HCT116 (cell line): ENCODE measurements around the gene SLFN12. TPM values are rescaled to one million over a fixed set of nuclear protein-coding genes. Genes with fewer than 3 reads are reported as not detected.

Experiments
- ATAC-seq: fragments of 200-7000 bp; cut with Tn5 transposase; 2 replicates; pipeline ENCODE4 v1.9.1; 2020; ENCODE audit warnings: mild to moderate bottlenecking, moderate library complexity
- BruUV-seq: library from RNA; stranded (reverse); fragments of 400-500 nt; replicated peaks from 2 replicates; lab custom pipeline; 2021; lab: Mats Ljungman, UMichigan
- CTCF ChIA-PET: fragments of 300-600 bp; sonication (Branson Sonifier 250); formaldehyde crosslinking; loops from one replicate; lab custom pipeline; 2021; ENCODE audit warnings: antibody characterized with exemption; lab: Charles Lee
- POLR2A ChIA-PET: fragments of 300-600, 350-600 bp; sonication (Branson Sonifier 250); formaldehyde crosslinking; loops from one replicate; lab custom pipeline; 2021; ENCODE audit warnings: antibody characterized with exemption; lab: Charles Lee
- RAD21 ChIA-PET, 2 experiments: fragments of 300-600 bp; sonication (Branson Sonifier 250); formaldehyde crosslinking; loops; one replicate each; lab custom pipeline; 2023; ENCODE audit warnings: low total read pairs in 2 of 2; ENCODE audit not compliant: uncharacterized antibody in 2 of 2, unreplicated experiment in 2 of 2, low non-redundant PET in 1 of 2; lab: Charles Lee
- DNase-seq: peaks from one replicate; pipeline ENCODE4 v3.0.0-alpha.2; 2010; ENCODE audit warnings: low read depth, low spot score
- H2AFZ ChIP-seq: fragments of 200-600 bp; shearing (Covaris generic), sonication (generic); 2 replicates; pipeline ENCODE4 v1.6.1; 2017; ENCODE audit warnings: low read depth, mixed run types, mixed read lengths, antibody characterized with exemption, low read length; ENCODE audit not compliant: poor library complexity, severe bottlenecking
- H3K27ac ChIP-seq: 2 replicates; pipeline ENCODE4 v1.5.1; 2012; ENCODE audit warnings: low read depth, low read length
- H3K27me3 ChIP-seq: fragments of 200-600 bp; sonication (generic); 2 replicates; pipeline ENCODE4 v1.6.1; 2016; ENCODE audit warnings: mixed run types, low read length, mixed read lengths; ENCODE audit not compliant: insufficient read depth
- H3K36me3 ChIP-seq, 2 experiments: fragments of 200-500 bp in 1 of 2; fragments of 200-600 bp in 1 of 2; sonication (Bioruptor generic) in 1 of 2; sonication (generic) in 1 of 2; 2 replicates each; pipeline versions ENCODE4 v1.5.1 to v1.6.1; 2014 to 2016; ENCODE audit warnings: low read length in 2 of 2, inconsistent platforms in 1 of 2, mixed read lengths in 1 of 2, mixed run types in 1 of 2; ENCODE audit not compliant: insufficient read depth in 2 of 2, control insufficient read depth in 1 of 2
- H3K4me1 ChIP-seq, 2 experiments: fragments of 200-600 bp in 1 of 2; sonication (generic) in 1 of 2; 2 replicates each; pipeline versions ENCODE4 v1.5.1 to v1.6.1; 2012 to 2017; ENCODE audit warnings: low read length in 2 of 2, inconsistent platforms in 1 of 2, mild to moderate bottlenecking in 1 of 2, mixed read lengths in 1 of 2, mixed run types in 1 of 2, moderate library complexity in 1 of 2; ENCODE audit not compliant: insufficient read depth in 2 of 2, control insufficient read depth in 1 of 2
- H3K4me2 ChIP-seq: fragments of 200-600 bp; sonication (generic); 2 replicates; pipeline ENCODE4 v1.6.1; 2017; ENCODE audit warnings: mixed run types, low read length, mixed read lengths
- H3K4me3 ChIP-seq, 2 experiments: fragments of 200-600 bp in 1 of 2; sonication (generic) in 1 of 2; replicated peaks in 1 of 2; 2 replicates each; pipeline ENCODE4 v1.5.1; 2011 to 2016; ENCODE audit warnings: low read length in 2 of 2, control low read depth in 1 of 2, low read depth in 1 of 2, mild to moderate bottlenecking in 1 of 2, mixed read lengths in 1 of 2, mixed run types in 1 of 2
- H3K79me2 ChIP-seq: fragments of 200-600 bp; sonication (generic); 2 replicates; pipeline ENCODE4 v1.6.1; 2017; ENCODE audit warnings: mild to moderate bottlenecking, mixed run types, low read length, moderate library complexity, mixed read lengths; ENCODE audit not compliant: insufficient read depth
- H3K9ac ChIP-seq: fragments of 200-600 bp; sonication (generic); 2 replicates; pipeline ENCODE4 v1.6.1; 2016; ENCODE audit warnings: low read length, mixed read lengths
- H3K9me2 ChIP-seq: fragments of 200-600 bp; sonication (generic), shearing (Covaris generic); 2 replicates; pipeline ENCODE4 v1.6.1; 2017; ENCODE audit warnings: mixed run types, mild to moderate bottlenecking, moderate library complexity; ENCODE audit not compliant: insufficient read depth
- H3K9me3 ChIP-seq, 2 experiments: fragments of 200-500 bp in 1 of 2; fragments of 200-600 bp in 1 of 2; sonication (Bioruptor generic) in 1 of 2; sonication (generic) in 1 of 2; 2 replicates each; pipeline ENCODE4 v1.6.1; 2014 to 2017; ENCODE audit warnings: low read length in 2 of 2, mixed read lengths in 2 of 2, inconsistent platforms in 1 of 2, low read depth in 1 of 2, mild to moderate bottlenecking in 1 of 2, mixed run types in 1 of 2, moderate library complexity in 1 of 2; ENCODE audit not compliant: control insufficient read depth in 1 of 2, insufficient read depth in 1 of 2
- H4K20me1 ChIP-seq: fragments of 200-600 bp; sonication (generic), shearing (Covaris generic); 2 replicates; pipeline ENCODE4 v1.6.1; 2017; ENCODE audit warnings: mixed run types, mild to moderate bottlenecking, moderate library complexity; ENCODE audit not compliant: insufficient read depth
- CBX3 ChIP-seq: IDR thresholded peaks from 2 replicates; pipeline ENCODE4 v1.6.1; 2012; ENCODE audit warnings: low read depth
- CEBPB ChIP-seq: IDR thresholded peaks from 2 replicates; pipeline ENCODE4 v1.6.1; 2012; ENCODE audit warnings: low read depth
- EGR1 ChIP-seq: IDR thresholded peaks from 2 replicates; pipeline ENCODE4 v1.6.1; 2012; ENCODE audit warnings: low read depth
- EZH2 ChIP-seq: fragments of 200-600 bp; sonication (generic); IDR thresholded peaks from 2 replicates; pipeline ENCODE4 v1.6.1; 2017; ENCODE audit warnings: antibody characterized with exemption, mixed run types
- EZH2phosphoT487 ChIP-seq: fragments of 200-600 bp; IDR thresholded peaks from 2 replicates; pipeline ENCODE4 v1.6.1; 2018; ENCODE audit warnings: antibody characterized with exemption, borderline replicate concordance
- FOSL1 ChIP-seq: IDR thresholded peaks from 2 replicates; pipeline ENCODE4 v1.6.1; 2012; ENCODE audit warnings: low read depth
- POLR2AphosphoS5 ChIP-seq: IDR thresholded peaks from 2 replicates; pipeline ENCODE4 v1.6.1; 2011; ENCODE audit warnings: mild to moderate bottlenecking, low read depth, low read length, moderate library complexity
- RAD21 ChIP-seq: IDR thresholded peaks from 2 replicates; pipeline ENCODE4 v1.6.1; 2012; ENCODE audit warnings: low read depth, mild to moderate bottlenecking
- SP1 ChIP-seq: IDR thresholded peaks from 2 replicates; pipeline ENCODE4 v1.6.1; 2012; ENCODE audit warnings: low read depth
- SRF ChIP-seq: IDR thresholded peaks from 2 replicates; pipeline ENCODE4 v1.6.1; 2012; ENCODE audit warnings: low read depth
- TCF7L2 ChIP-seq: IDR thresholded peaks from 2 replicates; pipeline ENCODE4 v1.7.0; 2011; ENCODE audit warnings: borderline replicate concordance, inconsistent platforms; ENCODE audit not compliant: insufficient read depth, insufficient read length; ENCODE audit errors: extremely low read depth
- YY1 ChIP-seq: IDR thresholded peaks from 2 replicates; pipeline ENCODE4 v1.6.1; 2011; ENCODE audit warnings: low read length, low read depth, moderate library complexity, mild to moderate bottlenecking; ENCODE audit not compliant: insufficient replicate concordance; ENCODE audit errors: extremely low read depth
- ZFX ChIP-seq: fragments of 450-650 bp; IDR thresholded peaks from 2 replicates; pipeline ENCODE4 v1.6.1; 2017
- ZNF274 ChIP-seq: fragments of 200-500 bp; sonication (Bioruptor generic); IDR thresholded peaks from 2 replicates; pipeline ENCODE4 v1.6.1; 2014; ENCODE audit warnings: mild to moderate bottlenecking, low read depth, low read length, inconsistent platforms
- intact Hi-C: fragments of 100-400 bp; cut with micrococcal nuclease; formaldehyde crosslinking; loops from 2 replicates; pipeline ENCODE4 v1.10.0; 2022
- total RNA-seq: library from RNA; stranded (reverse); gene quantifications from one replicate; pipeline ENCODE4 v1.2.1, GENCODE V29; 2021; ENCODE audit not compliant: unreplicated experiment
- TF ChIP-seq, protein P1 (sequence below): IDR thresholded peaks from 2 replicates; pipeline ENCODE4 v1.6.1; 2011; ENCODE audit warnings: mild to moderate bottlenecking, low read length, moderate library complexity; ENCODE audit not compliant: insufficient replicate concordance; ENCODE audit errors: extremely low read depth
- TF ChIP-seq, protein P2 (sequence below): IDR thresholded peaks from 2 replicates; pipeline ENCODE4 v1.6.1; 2012

SLFN12 gene
- total RNA-seq, 1 experiment from 2014 or later = not detected

DNA sequence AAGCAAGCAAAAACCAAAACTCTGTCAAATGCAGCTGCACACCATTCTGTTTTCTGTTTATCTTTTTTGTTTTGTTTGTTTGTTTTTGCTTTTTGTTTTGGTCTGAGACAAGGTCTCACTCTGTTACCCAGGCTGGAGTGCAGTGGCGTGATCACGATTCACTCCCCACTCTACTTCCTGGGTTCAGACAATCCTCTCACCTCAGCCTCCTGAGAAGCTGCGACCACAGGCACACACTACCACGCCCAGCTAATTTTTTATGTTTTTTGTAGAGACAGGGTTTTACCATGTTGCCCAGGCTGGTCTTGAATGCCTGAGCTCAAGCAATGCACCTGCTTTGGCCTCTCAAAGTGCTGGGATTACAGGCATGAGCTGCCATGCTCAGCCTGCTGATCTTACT, 35.5 kb upstream of the SLFN12 start:
- Histone ChIP-seq H3K9me3 (no peaks in the 10 kb centered on the region), H3K9me2 (no peaks in the 10 kb centered on the region), H3K27ac (no peak overlapping the region), H3K9ac (no peak overlapping the region), H3K4me3 (no peak overlapping the region), H3K4me1 (no peaks in the 10 kb centered on the region), H3K79me2 (no peaks in the 10 kb centered on the region), H3K27me3 (peaks cover 32% of the 10 kb centered on the region), H2AFZ (no peak overlapping the region), H3K4me2 (no peak overlapping the region), H3K36me3 (no peaks in the 10 kb centered on the region), H4K20me1 (no peaks in the 10 kb centered on the region)
- intact Hi-C loops = no loop called here
- TF ChIP-seq EZH2 = no peak
- TF ChIP-seq YY1 = no peak
- TF ChIP-seq, protein P1, sequence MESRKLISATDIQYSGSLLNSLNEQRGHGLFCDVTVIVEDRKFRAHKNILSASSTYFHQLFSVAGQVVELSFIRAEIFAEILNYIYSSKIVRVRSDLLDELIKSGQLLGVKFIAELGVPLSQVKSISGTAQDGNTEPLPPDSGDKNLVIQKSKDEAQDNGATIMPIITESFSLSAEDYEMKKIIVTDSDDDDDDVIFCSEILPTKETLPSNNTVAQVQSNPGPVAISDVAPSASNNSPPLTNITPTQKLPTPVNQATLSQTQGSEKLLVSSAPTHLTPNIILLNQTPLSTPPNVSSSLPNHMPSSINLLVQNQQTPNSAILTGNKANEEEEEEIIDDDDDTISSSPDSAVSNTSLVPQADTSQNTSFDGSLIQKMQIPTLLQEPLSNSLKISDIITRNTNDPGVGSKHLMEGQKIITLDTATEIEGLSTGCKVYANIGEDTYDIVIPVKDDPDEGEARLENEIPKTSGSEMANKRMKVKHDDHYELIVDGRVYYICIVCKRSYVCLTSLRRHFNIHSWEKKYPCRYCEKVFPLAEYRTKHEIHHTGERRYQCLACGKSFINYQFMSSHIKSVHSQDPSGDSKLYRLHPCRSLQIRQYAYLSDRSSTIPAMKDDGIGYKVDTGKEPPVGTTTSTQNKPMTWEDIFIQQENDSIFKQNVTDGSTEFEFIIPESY = no peak
- no peak for TF ChIP-seq EZH2phosphoT487
- no peak for TF ChIP-seq CBX3
- TF ChIP-seq, protein P2, sequence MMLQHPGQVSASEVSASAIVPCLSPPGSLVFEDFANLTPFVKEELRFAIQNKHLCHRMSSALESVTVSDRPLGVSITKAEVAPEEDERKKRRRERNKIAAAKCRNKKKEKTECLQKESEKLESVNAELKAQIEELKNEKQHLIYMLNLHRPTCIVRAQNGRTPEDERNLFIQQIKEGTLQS = no peak
- no peak for TF ChIP-seq SRF
- no peak for TF ChIP-seq CEBPB
- no peak for TF ChIP-seq ZFX
- TF ChIP-seq FOSL1 = no peak
- TF ChIP-seq TCF7L2 = no peak
- no peak for TF ChIP-seq ZNF274
- TF ChIP-seq EGR1 = no peak
- TF ChIP-seq RAD21 = no peak
- TF ChIP-seq SP1 = no peak
- no peak for TF ChIP-seq POLR2AphosphoS5
- DNase-seq = no peak
- ChIA-PET CTCF (no interaction called here), POLR2A (no interaction called here), RAD21 (no interaction called here)
- ATAC-seq = no peak
- BruUV-seq = no TSS peak
